Left forelimb (tissue), 1 donor: ENCODE measurements around the gene SHB.
A peak's percentile ranks its signal among the peaks of the same experiment; 100 is the strongest.
"Not testable (repeated sequence)": the region's sequence is repeated elsewhere in the genome, so short reads cannot be mapped to it uniquely, and the experiment has no call there.

ENCODE experiments used
- DNase-seq: peaks from one replicate; pipeline ENCODE4 v3.0.0-alpha.2; 2018; ENCODE audit warnings: low spot score

The SHB gene

DNA sequence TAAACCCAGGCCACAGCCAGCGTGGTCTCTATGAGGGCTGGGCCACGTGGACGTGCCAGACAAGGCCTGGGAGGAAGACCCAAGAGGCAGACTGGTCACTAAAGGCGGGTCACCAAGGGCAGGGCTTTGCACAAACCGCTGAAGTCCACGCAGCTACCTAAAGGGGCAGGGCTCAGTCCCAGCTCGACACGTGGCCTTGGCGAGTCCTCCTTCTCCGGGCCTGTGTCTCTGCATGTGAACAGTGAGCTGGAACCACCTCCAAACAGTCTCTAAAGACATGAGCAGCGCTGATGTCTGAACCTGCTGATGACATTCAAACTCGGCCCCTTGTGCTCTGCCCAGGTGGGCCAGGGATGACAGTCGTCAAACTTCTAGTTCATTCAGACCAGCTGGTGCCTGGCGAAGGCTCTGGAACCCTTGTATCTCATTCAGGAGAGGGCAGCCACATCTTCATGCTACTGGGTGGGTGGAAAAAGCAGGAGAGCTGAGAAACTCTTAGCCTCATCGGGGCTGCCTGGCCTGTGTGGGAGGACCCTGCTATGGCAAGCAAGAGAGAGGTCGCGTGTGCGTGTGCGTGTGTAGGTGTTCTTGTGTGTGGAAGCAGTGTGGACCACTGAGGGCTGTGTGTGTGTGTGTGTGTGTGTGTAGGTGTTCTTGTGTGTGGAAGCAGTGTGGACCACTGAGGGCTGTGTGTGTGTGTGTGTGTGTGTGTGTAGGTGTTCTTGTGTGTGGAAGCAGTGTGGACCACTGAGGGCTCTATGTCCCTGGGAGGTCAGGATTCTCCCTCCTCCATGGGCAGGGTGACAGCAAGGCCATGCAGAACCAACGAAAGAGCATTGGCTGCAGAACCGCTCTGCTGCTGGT lies 151.0 kb downstream of the SHB start:
- peak; percentile 53 for DNase-seq

GRCh38 chr9:37917313-37917731 lies 151.7 kb downstream of the SHB start:
- no peak for DNase-seq

DNA sequence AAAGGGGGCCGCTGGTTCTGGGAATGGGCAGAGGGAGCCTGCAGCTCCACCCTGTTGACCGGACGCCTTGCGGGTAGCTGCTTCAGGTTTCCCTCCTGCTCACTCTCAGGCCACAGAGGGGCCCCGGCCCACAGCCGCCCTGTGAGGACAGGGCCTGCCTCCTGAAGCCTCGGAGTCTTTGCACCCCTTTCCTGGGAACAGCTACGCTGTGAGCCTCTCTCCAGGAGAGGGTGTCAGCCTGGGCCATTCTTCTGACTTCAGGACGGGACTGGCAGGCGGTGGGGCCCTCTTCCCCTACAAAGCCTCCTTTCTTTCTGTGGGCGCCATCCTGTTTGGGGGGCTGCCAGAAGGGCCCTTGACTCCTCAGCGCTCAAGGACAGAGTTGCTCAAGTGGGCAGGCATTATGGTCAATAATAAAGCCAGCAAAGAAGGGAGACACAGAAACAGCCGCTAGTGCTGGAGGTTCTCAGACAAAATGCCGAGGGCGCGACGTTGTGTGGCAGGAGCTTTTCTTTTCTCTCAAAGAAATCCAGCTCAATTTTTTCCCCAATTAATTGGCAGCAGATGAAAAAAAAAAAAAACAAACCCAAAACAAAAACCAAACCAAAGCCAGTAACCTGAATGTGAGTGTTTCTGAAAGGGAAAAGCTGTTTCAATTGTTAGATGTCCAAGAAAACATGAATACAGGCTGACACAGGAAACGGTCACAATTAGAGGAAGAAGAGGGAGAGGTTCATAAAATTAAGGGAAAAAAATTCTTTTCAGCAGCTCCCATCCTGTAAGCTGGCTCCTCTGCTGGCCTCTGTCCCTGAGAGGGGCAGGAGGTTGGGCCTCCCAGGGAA lies 152.3 kb downstream of the SHB start:
- DNase-seq, result peak; percentile 49

DNA sequence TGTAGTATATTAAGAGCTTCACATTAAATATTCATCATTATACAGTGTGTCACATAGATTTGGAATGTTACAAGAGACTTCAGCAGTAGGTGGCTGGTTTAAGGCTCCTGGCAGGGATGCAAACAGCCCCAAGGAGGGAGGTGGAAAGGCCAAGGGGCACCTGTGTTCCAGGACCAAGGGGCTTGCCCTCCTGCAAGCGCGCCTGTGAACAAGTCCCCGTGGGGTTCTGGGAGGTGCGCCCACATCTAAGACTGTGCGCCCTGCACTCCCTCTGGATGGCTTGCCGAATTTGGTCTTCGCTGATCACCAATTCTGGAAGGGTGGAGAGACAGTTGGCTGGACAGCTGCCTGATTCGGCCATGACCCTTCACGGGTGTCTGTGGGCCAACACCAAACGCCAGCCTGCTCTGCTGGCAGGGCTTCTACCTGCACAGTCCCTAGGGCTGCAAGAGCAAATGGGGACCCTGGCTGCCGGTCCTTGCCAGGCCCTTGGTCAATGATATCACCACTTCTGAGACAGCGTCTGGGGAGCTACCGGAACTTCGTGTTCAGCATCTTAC lies 153.0 kb downstream of the SHB start:
- peak; percentile 49 for DNase-seq

DNA sequence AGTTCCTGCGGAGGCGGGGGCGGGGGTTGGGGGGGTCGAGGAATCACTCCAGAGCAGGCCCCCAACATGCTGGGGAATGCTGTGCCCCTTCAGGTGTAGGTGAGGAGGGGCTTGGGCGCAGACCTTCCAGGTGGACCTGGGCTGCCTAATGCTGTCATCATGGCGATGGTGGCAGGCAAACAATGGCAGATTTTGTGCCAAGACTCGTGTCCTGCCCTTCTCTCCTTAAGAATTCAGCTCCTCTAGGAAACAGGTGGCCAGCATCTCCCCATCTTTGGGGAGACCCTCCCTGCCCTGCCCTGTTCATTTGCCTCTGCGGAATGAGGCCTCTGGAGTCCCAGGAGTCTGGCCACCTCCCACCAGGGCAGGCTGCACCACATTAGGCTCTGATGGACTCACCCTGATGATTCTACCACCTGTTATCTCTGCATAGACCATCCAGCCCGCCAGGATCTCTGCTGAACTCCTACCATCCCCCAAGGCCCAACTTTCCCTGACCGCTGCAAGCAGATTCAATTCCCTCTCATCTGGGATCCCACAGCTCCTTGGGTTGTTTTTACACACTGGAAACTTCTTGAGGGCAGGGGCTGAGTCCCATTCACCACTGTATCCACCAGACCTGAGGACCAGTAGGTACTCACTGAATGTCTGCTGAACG lies 154.2 kb downstream of the SHB start:
- DNase-seq, result no peak

DNA sequence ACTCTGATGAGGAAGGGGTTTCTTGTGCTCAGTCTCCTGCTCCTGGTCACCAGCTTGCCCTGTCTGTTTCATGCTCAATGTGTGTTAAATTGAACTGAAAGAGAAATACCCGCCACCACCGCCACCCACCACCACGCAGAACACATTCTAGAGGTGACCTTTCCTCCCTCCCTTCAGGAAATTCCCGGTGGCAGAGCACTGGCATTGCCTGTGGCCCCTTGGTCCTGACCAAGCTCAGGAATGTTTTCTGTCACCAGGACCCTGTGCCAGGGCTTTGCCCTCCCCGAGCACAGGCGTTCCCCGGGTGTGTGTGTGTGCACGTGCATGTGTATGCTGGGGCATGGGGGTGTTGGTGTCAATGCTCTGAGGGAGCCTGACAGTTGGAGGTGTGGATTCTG lies 154.9 kb downstream of the SHB start:
- no peak for DNase-seq

- DNase-seq, result peak; percentile 90
Measured at GRCh38 chr9:37913480-37914153, 155.4 kb downstream of the SHB start.

GRCh38 chr9:37911271-37911681 lies 157.8 kb downstream of the SHB start:
- DNase-seq, result no peak

GRCh38 chr9:37910271-37910670 lies 158.8 kb downstream of the SHB start:
- DNase-seq, result no peak

DNA sequence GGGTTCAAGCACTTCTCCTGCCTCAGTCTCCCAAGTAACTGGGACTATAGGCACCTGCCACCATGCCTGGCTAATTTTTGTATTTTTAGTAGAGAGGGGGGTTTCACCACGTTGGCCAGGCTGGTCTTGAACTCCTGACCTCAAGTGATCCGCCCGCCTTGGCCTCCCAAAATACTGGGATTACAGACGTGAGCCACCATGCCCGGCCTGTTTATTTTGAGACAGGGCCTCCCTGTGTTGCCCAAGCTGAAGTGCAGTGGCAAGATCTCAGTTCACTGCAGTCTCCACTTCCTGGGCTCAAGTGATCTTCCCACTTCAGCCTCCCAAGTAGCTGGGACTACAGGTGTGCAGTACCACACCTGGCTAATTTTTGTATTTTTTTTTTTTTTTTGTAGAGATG lies 159.2 kb downstream of the SHB start:
- not testable (repeated sequence) for DNase-seq

DNA sequence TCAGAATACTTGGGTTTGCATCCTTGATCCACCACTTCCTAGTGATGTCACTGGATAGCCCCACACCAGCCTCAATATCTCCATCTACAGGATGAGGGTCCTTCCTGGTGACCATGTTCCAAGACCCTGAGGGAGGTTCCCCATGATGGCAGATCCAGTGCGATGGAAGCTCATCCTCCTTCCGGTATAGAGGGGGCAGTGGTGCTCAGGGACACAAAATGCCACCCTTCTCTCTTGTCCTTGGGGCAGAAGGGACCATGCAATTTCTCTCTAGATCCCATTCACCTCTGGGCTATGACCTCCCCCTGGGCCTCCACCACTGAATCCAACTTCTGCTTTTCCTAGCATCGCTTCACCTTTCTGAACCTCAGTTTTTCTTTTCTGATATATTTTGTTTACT lies 159.7 kb downstream of the SHB start:
- DNase-seq, result no peak

DNA sequence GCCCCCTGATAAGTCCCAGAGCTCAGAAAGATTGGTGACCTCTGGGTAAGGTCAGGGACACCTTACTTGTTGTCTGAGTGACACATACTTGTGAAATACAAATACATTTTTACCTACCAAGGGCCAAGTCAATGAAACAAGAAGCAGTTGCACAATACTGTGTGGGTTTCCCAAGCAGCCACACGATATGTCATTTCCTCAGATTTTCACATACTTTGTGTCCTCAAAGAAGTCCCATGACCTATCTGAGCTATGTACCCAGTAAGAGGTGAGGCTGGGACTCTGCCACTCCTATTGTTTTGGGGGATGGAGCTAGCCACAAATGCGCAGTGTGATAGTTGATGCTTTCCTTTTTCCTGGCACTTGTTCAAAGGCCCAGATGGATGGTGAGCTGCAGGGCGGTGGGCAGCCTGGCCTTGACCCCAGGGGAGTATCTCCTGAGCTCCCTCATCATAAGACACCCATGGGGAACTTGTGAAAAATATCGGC lies 160.3 kb downstream of the SHB start:
- no peak for DNase-seq

GRCh38 chr9:37908283-37908682 lies 160.7 kb downstream of the SHB start:
- DNase-seq, result no peak

- DNase-seq, result no peak
Measured at GRCh38 chr9:37906312-37907239, 162.5 kb downstream of the SHB start.

DNA sequence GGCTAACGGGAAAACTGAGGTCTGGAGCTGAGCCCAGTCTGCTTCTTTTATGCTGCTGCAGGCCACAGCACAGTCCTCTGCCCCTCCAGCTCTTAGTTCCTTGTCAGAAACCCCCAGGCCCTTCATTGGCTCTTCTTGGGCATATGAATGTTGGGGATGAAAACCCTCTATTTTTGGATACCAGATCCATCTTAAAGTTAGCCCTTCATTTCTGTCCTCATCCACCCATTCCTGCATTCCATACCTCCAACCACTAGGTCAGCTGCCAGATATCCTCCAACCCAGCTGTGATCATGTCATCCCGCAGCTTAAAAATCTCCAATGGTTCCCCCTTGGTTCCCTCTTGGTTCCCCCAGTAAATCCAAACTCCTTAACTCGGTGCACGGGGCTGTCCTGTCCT lies 163.3 kb downstream of the SHB start:
- DNase-seq, result no peak

DNA sequence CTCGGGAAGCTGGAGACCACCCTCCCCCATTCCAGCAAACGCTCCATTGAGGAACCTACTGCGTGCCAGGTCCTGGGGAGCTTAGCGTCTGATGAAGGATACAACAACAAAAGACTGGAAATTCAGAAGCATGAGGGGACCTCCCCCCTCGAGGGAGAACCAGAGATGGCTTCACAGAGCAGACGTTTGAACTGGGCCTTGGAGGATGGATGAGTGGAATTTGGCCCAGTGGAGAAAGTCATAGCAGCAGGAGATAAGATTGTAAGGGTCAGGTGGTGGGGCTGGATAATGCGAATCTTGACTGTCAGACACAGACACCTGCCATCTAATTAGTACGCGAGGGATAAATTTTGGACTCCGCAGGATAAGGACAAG lies 163.9 kb downstream of the SHB start:
- no peak for DNase-seq

DNA sequence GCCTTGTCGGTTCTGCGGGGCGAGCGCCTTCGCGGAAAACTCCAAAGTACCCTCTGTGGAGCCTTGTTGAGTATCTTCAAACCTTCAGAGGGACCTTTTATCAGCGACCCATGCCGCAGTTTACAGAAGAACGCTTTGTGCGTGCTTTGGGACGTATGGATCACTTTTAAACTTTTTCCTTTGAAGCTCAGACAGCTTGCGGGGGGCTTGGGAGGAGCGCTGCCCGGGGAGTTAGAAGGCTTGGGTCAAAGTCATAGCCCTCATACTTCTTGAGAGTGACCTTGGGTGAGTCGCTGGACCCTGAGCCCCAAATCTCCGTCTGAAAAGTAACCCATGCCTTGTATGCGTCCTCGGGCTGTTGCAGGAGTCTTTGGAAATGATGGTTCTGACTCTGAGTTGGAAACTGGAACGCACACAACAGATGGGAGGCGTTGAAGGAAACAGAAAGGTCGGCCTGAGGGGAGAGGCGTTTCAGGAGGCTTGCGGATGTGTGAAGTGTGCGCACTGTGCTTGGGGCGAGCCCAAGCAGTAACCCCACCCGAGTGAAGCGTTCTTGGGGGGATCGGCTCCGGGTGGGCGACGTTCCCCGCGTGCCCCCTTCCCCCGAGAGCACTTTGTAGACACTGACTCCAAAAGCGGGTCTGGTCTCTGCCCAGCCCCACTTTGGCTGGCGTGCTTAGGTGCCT lies 164.4 kb downstream of the SHB start:
- DNase-seq, result no peak

DNA sequence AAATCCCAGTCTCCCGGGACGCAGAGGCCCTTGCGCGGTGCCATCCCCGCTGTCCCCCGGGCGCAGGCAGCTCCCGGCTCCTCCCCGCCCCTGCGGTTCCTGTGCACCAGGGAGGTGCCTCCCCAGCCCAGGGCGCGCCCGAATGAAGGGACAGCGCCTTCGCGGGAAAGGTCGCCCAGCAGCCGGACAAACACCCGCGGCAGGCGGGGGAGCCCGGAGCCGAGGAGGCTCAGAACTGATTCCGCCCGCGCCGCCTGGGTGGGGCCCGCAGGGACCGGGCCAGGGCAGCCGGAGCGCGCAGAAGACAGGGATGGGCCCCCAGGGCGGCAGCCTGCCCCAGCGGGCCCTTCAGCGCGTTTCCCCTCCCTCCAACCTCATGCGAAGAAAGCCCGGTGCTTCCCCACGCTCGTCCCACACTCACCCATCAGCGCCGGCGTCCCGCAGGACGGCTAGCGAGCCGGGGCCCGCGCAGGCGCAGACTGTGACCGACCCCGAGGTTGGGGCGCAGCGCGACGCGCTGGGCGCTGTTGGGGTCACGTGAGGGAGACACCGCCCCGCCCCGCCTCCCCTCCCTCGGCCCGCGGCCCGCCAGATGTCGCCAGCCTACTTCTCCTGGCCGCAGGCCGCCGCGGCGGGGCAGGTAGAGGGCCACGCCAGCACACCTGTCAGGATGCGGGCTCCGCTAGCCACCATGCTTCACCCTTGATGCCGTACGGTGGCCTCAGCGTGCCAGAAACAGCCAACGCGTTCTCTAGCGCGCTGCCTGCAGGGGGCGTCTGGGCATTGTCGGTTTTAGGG lies 165.2 kb downstream of the SHB start, which contains the start of gene SLC25A51:
SLC25A51 (minus strand) TSS at position 481 of the 798 bp plus-strand sequence. CDS start 15,577 bp downstream, outside the sequence.
- DNase-seq, result peak; percentile 98
